Activated naive CD4-positive, alpha-beta T cell (primary cell): Measurements from ENCODE around the gene CBX2.

Experiments used
- DNase-seq, 4 experiments: peaks; one replicate each; lab custom pipeline; 2025; lab: John Stamatoyannopoulos, UW

Gene CBX2

GRCh38 chr17:79829457-79829856, 51.5 kb downstream of the CBX2 start:
- DNase-seq = no peak

- no peak for DNase-seq
Observed at GRCh38 chr17:79830303-79830702, 52.4 kb downstream of the CBX2 start.

DNA sequence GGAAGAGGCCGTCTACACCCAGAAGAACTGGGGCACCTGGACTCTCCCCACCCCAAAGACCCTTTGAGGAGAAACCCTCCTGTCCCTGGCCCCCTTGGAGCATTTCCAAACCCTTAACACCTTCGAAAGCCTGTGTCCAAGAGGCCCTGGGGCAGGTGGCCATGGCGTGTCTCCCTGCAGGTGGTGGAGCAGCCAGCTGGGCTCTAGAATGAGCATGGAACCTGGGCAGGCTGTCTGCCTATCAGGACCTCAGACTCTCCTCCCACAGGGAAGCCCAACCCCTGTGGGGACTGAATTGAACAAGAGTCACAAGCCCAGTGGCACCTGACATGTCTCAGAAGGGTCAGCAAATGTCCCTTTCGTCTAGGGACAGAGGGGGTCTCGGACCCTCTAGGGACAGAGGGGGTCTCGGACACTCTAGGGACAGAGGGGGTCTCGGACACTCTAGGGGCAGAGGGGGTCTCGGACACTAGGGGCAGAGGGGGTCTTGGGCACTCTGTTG, 52.9 kb downstream of the CBX2 start:
- no peak for DNase-seq

DNA sequence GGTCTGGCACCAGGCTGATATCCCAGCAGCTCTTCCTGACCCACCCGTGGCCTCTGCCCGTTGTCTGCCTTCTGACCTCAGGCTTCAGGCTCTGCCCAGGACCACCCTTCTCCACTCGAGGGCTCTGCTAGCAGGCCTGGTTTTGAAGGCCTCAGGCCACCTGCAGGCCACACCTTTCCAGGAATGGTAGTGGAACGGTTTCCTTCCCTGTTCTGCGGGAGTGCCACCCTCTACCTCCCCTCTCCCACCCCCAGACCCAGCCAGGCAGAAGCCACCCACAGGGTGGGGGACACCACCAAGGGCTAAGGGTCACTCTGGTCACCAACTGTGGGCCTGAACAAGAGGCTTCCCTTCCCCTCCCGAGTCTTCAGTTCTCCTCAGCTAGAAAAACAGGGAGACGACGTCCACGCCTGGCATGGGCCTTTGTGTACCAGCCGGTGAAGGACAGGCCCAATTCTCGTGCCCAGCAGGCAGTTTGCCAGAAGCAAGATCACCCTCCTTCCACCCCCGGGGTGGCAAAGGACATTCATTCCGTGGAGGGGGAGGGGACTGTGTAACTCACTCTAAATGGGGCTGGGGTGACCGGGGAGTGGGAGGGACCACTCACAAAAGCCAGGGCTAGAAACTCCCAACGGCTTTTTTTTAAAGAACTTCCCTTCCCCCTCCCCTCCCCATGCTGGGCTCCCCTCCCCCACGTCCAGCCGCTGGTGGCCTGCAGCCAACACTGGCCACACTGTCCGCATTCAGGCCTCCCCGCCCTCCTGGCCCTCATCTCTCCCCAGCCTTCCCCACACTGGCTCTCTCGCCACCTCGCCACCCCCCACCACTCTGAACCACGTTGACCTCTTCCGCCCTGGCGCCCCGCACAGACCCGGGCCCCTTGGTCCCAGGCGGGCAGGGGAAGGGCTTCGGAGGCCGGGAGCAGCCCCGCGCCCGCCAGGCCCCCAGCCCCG, 53.6 kb downstream of the CBX2 start:
- no peak for DNase-seq

DNA sequence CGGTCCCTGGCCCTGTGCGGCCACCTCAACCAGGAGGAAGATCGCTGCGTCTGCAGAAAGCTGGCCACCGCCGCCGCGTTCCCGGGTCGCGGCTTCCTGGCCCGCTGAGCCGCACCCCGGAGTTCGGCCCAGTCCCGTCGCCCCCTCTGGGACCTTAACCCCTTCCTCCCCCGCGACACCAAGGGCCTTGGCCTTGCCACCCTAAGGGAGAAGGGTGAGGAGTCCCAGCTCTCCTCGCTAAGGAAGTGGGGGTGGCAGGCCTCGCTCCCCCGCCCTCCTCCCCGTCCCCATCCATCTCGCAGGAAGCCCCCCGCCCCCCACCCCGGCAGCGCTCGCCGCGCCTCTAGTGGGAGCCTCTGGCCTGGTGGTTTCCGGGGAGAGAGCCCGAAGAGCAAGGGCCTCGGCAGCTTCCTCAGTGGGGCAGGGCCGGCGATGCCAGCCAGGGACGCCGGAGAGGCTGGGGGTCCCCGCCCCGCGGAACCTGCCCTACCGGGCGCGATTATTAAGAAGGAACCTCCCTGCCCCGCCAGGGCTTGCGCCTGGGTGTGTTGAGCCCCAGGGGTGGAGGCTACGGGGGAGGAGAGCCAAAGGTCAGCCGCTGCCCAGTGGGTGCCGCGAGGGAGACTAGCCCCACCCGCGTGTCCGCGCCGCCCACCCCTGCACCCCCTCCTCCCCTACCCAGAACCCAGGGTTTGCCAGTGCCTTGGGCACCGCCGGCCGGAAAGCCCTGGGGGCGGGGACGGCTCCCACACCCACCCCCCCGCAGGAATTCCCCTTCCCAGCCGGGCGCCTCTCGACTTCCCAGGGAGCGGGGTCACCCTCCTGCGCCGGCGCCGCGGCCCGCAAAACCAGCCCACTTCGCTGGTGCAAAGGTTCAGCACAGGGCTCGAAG, 54.5 kb downstream of the CBX2 start:
- DNase-seq = no peak

DNA sequence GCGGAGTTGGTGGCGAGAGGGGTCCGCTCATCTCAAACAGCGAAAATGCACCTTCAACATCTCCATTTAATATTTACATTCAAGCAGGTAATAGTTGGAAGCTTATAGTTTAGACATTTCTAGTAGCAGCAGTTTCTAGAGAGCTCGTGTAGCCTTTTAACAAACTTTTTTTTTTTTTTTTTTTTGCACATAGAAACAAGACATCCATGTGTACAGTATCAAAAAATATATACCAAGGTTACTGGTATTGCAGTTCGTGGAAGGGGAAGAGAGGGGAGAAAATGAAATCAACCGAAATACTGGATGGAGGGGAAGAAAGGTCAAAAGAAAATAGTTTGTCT, 55.1 kb downstream of the CBX2 start:
- DNase-seq = no peak

GRCh38 chr17:79833744-79834564, 56.0 kb downstream of the CBX2 start:
- no peak for DNase-seq

GRCh38 chr17:79834565-79835469, 56.9 kb downstream of the CBX2 start:
- DNase-seq = peak in 3 of 4 experiments; percentile 35 to 39 (median 38)

- no peak for DNase-seq
Observed at GRCh38 chr17:79835470-79835899, 57.5 kb downstream of the CBX2 start.

DNA sequence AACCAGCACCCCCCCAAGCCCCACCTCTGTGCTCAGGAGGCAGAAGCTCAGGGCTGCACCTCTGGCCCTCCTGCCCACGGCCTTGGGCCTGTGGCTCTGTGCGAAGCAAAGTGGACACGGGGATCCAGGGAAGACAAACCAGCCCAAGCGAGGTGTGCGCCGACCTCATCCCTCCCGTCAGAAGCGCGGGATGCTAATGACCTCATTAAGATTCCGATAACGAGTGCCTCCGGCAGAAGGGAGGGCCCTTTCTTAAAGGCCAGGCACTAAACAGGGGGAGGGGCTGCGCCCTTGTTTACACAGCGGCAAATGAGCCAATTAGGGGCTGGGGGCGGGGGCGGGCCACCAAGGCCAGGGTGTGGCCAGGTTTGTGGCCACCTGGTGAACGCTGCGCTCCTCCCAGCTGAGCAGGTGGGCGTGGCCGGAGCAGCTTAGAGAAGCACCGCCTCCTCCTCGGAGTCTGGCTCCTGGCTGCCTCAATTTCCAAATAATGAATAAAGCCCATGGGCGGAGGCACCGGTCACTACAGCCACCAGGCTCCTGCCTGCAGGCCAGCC, 58.1 kb downstream of the CBX2 start:
- DNase-seq = no peak

GRCh38 chr17:79836510-79836971, 58.6 kb downstream of the CBX2 start:
- DNase-seq = no peak

- no peak for DNase-seq
Observed at GRCh38 chr17:79836972-79837887, 59.3 kb downstream of the CBX2 start.
